ENCODE data around the gene FHAD1.

DNA sequence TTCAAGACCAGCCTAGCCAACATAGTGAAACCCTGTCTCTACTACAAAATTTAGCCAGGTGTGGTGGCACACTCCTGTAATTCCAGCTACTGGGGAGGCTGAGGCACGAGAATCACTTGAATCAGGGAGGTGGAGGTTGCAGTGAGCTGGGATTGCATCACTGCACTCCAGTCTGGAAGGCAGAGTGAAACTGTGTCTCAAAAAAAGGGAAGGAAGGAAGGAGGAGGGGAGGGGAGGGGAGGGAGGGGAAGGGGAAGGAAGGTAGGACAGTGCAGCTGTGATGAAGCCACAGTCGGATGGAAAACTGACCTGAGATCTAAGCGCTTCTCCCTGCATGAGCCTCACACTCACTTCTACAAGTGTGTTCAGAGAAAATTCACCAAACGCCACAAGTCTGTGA lies 22.0 kb upstream of the FHAD1 start:
- TF ChIP-seq POLR2A (IDR thresholded peaks at IDR 0.05): no peak
- TF ChIP-seq, protein P1, sequence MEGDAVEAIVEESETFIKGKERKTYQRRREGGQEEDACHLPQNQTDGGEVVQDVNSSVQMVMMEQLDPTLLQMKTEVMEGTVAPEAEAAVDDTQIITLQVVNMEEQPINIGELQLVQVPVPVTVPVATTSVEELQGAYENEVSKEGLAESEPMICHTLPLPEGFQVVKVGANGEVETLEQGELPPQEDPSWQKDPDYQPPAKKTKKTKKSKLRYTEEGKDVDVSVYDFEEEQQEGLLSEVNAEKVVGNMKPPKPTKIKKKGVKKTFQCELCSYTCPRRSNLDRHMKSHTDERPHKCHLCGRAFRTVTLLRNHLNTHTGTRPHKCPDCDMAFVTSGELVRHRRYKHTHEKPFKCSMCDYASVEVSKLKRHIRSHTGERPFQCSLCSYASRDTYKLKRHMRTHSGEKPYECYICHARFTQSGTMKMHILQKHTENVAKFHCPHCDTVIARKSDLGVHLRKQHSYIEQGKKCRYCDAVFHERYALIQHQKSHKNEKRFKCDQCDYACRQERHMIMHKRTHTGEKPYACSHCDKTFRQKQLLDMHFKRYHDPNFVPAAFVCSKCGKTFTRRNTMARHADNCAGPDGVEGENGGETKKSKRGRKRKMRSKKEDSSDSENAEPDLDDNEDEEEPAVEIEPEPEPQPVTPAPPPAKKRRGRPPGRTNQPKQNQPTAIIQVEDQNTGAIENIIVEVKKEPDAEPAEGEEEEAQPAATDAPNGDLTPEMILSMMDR (IDR thresholded peaks at IDR 0.05): no peak
